Measurements from ENCODE around the gene UCP3.

DNA sequence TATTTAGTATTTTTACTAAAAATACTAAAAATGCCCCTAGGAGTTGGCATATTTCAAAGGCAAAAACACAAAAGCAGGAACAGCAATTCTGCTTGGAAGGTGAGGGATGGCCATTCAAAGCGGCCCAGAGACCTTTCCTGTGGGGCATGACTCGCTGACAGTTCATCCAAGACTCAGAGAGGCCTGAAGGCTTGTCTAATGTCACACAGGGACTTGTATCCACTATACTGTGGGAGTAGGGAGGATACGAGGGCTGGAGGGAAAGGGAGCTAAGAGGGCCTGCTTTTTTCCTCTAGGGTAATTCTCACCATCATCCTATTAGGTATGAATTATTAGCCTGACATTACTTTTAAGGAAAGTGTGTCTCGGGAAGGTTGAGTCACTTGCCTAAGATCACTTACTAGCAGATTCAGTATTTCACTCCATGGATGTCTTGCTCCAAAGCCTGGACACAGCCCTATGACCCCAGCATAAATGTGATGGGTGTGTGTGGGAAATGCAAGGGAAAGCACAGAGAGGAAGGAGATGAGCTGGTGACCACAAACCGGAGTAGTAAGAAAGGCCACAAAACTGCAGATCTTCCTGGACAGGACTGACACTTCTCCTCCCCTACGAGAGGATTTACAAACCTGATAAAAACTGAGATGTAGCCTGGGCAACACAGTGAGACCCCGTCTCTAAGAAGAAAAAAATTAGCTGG is 16.7 kb upstream of the UCP3 start:
- no peak for TF ChIP-seq POLR2A (IDR thresholded peaks at IDR 0.05)
- TF ChIP-seq, protein P1, sequence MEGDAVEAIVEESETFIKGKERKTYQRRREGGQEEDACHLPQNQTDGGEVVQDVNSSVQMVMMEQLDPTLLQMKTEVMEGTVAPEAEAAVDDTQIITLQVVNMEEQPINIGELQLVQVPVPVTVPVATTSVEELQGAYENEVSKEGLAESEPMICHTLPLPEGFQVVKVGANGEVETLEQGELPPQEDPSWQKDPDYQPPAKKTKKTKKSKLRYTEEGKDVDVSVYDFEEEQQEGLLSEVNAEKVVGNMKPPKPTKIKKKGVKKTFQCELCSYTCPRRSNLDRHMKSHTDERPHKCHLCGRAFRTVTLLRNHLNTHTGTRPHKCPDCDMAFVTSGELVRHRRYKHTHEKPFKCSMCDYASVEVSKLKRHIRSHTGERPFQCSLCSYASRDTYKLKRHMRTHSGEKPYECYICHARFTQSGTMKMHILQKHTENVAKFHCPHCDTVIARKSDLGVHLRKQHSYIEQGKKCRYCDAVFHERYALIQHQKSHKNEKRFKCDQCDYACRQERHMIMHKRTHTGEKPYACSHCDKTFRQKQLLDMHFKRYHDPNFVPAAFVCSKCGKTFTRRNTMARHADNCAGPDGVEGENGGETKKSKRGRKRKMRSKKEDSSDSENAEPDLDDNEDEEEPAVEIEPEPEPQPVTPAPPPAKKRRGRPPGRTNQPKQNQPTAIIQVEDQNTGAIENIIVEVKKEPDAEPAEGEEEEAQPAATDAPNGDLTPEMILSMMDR (IDR thresholded peaks at IDR 0.05) = no peak
